NT2/D1 (cell line): ENCODE data around the gene MAPK6.

Source experiments
- SUZ12 ChIP-seq: IDR thresholded peaks from 2 replicates; pipeline ENCODE4 v1.6.1; 2011; ENCODE audit not compliant: insufficient read length, insufficient read depth; ENCODE audit errors: extremely low read depth
- YY1 ChIP-seq: IDR thresholded peaks from 2 replicates; pipeline ENCODE4 v1.6.1; 2011; ENCODE audit not compliant: insufficient read length, insufficient read depth
- ZNF274 ChIP-seq: IDR thresholded peaks from 2 replicates; pipeline ENCODE4 v1.6.1; 2011; ENCODE audit warnings: mild to moderate bottlenecking, low read depth, low read length

DNA sequence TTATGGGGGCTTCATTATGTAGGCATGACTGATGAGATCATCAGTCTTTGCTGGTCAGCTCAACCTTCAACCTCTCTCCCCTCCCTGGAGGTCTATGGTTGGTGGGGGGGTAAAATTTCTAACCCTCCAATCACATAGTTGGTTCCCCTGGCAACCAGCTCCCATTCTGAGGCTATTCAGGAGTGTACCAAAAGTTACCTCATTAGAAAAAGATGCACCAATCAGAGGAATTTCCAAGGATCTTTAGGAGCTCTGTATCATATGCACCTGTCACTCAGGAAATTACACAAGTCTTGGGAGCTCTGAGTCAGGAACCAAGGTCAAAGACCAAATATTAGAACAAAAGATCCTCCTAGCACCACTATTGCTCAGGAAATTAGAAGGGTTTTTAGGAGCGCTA, 26.1 kb upstream of the MAPK6 start:
- TF ChIP-seq ZNF274 (no peak), YY1 (no peak), SUZ12 (no peak)
